Stimulated activated CD4-positive, alpha-beta T cell treated with anti-CD3 and anti-CD28 coated beads, Interleukin-1b, Interleukin-23, amount 100 ng/mL, for 1 hour (primary cell): ENCODE measurements around the gene LYPLAL1.
"Not testable (repeated sequence)": the region's sequence is repeated elsewhere in the genome, so short reads cannot be mapped to it uniquely, and the experiment has no call there.

ENCODE experiments used
- DNase-seq, 2 donors: peaks; one replicate each; pipeline ENCODE4 v3.0.0-alpha.2; 2020; ENCODE audit warnings: low read depth in 2 of 2

The LYPLAL1 gene

GRCh38 chr1:219215477-219215876, 41.8 kb downstream of the LYPLAL1 start:
- DNase-seq: no peak

DNA sequence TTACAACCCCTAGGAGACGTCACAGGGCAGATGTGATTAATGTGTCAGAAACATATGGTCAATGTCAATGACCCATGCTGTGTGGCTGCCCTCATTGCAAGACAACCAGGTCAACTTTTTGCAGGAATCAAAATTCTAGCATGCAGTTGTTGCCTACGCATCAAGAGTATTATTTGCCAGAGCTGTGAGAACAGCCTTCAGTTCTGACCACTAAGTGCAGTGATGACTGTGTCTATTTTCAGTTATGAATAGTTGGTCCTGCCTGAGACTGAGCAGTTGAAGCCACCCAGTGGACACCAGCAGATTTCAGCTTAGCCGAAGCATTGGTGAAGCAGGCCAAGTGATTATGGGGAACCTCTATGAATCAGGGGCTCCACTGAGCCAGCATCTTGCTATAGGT, 47.3 kb downstream of the LYPLAL1 start:
- DNase-seq: no peak

DNA sequence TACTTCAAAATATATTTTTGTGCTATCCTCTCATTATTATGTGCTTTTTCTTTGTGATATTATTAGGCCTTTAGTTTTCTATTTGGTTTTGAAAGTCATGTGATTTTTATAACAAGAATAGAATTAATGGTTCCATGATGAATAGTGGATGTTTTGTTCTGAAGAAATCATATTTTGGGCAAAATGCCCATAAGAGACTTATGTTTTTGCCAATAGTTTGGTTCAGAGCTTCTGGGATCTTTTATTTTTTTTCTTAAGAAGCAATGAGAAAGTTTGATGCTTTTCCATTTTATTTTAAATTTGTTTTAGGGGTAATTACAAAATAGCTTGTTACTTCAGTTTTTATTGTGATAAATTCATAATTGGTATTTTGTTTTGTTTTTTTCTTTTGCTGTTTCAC, 49.8 kb downstream of the LYPLAL1 start:
- DNase-seq: no peak

- no peak for DNase-seq
Measured at GRCh38 chr1:219226196-219226595, 52.5 kb downstream of the LYPLAL1 start.

- no peak for DNase-seq
Measured at GRCh38 chr1:219227360-219228057, 53.8 kb downstream of the LYPLAL1 start.

DNA sequence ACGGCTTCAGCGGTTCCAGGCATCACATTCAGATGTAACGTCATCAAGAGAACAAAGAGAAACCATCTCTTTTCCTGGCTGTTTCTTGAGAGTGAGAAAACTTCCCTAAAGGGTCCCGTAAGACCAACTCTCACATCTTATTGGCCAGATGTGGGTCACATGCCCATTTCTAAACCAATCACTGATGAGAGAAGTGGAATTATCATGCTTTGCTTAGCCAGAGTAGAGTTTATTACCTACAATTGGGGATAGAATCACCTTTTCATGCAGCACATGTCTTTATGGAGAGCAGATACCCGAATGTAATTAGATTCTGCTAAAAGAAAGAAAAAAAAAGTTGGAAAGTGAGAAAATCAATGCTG, 54.4 kb downstream of the LYPLAL1 start:
- no peak for DNase-seq

GRCh38 chr1:219232890-219233289, 59.2 kb downstream of the LYPLAL1 start:
- no peak for DNase-seq

GRCh38 chr1:219235903-219236481, 62.3 kb downstream of the LYPLAL1 start:
- DNase-seq: no peak

GRCh38 chr1:219236933-219237610, 63.4 kb downstream of the LYPLAL1 start:
- no peak for DNase-seq

DNA sequence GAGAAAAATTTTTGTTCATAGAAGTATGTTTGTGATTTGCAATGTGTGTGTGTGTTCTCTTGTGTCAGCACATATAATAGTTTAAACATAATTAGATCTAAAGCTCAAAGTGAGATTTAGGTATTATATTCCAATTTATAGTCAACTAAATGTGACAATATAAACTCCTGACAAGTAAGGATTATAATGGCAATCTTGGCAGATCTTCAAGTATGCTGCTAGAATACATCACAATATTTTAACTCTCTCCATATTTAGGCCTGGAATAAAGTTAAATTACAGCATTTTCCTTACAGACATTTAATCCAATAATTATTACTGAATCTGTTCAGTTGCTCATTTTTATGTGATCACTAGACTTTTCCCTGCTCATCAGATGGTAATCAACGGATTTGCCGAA, 65.8 kb downstream of the LYPLAL1 start:
- DNase-seq: no peak

DNA sequence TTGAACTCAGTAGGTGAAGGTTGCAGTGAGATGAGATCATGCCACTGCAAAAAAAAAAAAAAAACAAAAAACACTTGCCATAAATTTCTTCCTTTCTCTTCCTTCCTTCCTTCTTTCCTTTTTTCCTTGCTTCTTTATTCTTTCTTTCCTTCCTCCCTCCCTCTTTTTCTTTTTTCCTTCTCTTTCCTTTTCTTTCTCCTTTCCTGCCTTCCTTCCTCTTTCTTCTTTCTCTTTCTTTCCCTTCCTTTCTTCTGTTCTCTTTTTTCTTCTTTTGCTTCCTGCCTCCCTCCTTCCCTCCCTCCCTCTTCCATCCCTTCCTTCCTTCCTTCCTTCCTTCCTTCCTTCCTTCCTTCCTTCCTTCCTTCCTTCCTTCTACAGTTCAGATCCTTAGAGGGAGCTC, 71.2 kb downstream of the LYPLAL1 start:
- no peak for DNase-seq

GRCh38 chr1:219247441-219247840, 73.8 kb downstream of the LYPLAL1 start:
- no peak for DNase-seq

DNA sequence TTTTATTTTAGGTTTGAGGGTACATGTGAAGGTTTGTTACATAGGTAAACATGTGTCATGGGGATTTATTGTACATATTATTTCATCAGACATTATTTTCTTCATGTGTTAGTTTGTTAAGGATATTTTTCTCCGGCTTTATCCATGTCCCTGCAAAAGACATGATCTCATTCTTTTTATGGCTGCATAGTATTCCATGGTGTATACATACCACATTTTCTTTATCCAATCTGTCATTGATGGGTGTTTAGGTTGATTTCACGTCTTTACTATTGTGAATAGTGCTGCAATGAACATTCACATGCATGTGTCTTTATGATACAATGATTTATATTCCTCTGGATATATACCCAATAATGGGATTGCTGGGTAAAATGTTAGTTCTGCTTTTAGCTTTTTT, 76.8 kb downstream of the LYPLAL1 start:
- DNase-seq: not testable (repeated sequence)

DNA sequence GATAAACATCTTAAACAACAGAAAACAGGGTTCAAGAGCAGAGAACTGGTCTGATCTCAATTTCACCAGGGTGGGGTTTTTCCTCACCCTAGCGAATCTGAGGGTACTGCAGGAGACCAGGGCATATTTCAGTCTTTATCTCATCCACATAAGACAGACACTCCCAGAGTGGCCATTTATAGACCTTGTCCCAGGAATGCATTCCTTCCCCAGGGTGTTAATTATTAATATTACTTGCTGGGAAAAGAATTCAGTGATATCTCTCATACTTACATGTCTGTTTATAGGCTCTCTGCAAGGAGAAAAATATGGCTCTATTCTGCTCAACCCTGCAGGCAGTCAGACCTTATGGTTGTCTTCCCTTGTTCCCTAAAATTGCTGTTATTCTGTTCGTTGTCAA, 84.1 kb downstream of the LYPLAL1 start:
- DNase-seq: no peak

GRCh38 chr1:219261454-219261853, 87.8 kb downstream of the LYPLAL1 start:
- no peak for DNase-seq
